MCF 10A (cell line): ENCODE measurements around the gene TNFRSF8. TPM values are rescaled to one million over a fixed set of nuclear protein-coding genes. Genes with fewer than 3 reads are reported as not detected.

ENCODE experiments used
- BruUV-seq: library from RNA; stranded (reverse); fragments of 400-500 nt; replicated peaks from 2 replicates; lab custom pipeline; 2021; lab: Mats Ljungman, UMichigan
- CTCF ChIA-PET: fragments of 300-600 bp; sonication (Branson Sonifier 250); formaldehyde crosslinking; extraction: SDS; loops from one replicate; lab custom pipeline; 2021; ENCODE audit warnings: antibody characterized with exemption, inconsistent platforms; lab: Yijun Ruan, JAX
- POLR2A ChIA-PET: fragments of 300-600, 350-650 bp; sonication (Branson Sonifier 250); formaldehyde crosslinking; extraction: SDS; loops from one replicate; lab custom pipeline; 2020; ENCODE audit warnings: antibody characterized with exemption, inconsistent platforms; lab: Yijun Ruan, JAX
- DNase-seq: peaks from one replicate; pipeline ENCODE4 v3.0.0-alpha.2; 2018; ENCODE audit not compliant: unreplicated experiment
- H3K27ac Mint-ChIP-seq: one replicate; pipeline ENCODE4 v1.8.0; 2022; ENCODE audit warnings: mild to moderate bottlenecking, low read depth, mixed read lengths; ENCODE audit not compliant: unreplicated experiment
- H3K27me3 Mint-ChIP-seq: one replicate; pipeline ENCODE4 v1.8.0; 2022; ENCODE audit warnings: mixed read lengths; ENCODE audit not compliant: insufficient read depth, unreplicated experiment
- H3K36me3 Mint-ChIP-seq: one replicate; pipeline ENCODE4 v1.8.0; 2022; ENCODE audit warnings: mild to moderate bottlenecking, moderate library complexity, mixed read lengths; ENCODE audit not compliant: insufficient read depth, unreplicated experiment
- H3K4me1 Mint-ChIP-seq: one replicate; pipeline ENCODE4 v1.8.0; 2022; ENCODE audit warnings: mixed read lengths; ENCODE audit not compliant: insufficient read depth, unreplicated experiment
- H3K4me3 Mint-ChIP-seq: one replicate; pipeline ENCODE4 v1.8.0; 2022; ENCODE audit warnings: mild to moderate bottlenecking, moderate library complexity, mixed read lengths; ENCODE audit not compliant: unreplicated experiment
- H3K9me3 Mint-ChIP-seq: one replicate; pipeline ENCODE4 v1.8.0; 2022; ENCODE audit warnings: mixed read lengths; ENCODE audit not compliant: unreplicated experiment
- intact Hi-C: fragments of 100-400 bp; cut with micrococcal nuclease; formaldehyde crosslinking; loops from 2 replicates; pipeline ENCODE4 v1.14.1; 2022
- total RNA-seq: library from RNA; stranded (reverse); gene quantifications from 2 replicates; pipeline ENCODE4 v1.2.3, GENCODE V29; 2022
- TF ChIP-seq, protein P1 (sequence below): fragments of 200-600 bp; IDR thresholded peaks from one replicate; pipeline ENCODE4 v1.8.0; 2022; ENCODE audit warnings: antibody characterized with exemption, mild to moderate bottlenecking; ENCODE audit not compliant: unreplicated experiment

The TNFRSF8 gene
- total RNA-seq, 1 experiment from 2014 or later = not detected

DNA sequence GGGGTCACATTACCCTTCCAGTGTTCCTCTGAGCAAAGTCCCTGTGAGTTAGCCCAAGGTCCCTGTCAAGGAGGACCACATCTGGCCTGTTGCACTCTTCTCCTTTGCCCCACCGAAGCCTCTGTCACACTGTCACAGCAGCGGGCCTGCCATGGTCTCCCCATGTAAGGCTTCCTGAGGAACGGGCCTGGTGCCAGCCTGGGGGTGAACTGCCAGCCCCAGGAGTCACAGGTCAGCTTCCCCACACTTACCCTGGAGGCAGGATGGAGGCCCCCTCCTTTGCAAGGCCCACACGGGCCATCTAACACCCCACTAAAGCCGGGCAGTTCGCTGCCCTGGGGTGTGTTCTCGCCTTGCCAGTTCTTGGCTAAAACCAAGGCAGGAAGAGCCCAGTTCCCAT is 117.8 kb downstream of the TNFRSF8 start:
- H3K4me3 Mint-ChIP-seq = no peak overlapping the region
- no peak for DNase-seq
- peaks cover 27% of the 10 kb centered on the region for H3K27me3 Mint-ChIP-seq
- ChIA-PET CTCF (interaction anchor here (1.4 kb wide), 1 partner anchor 56 kb away, joined by 5 read pairs; no protein-coding TSS in a partner anchor), POLR2A (no interaction called here)
- peaks cover 6% of the 10 kb centered on the region for H3K4me1 Mint-ChIP-seq
- H3K9me3 Mint-ChIP-seq = no peaks in the 10 kb centered on the region
- H3K36me3 Mint-ChIP-seq = no peaks in the 10 kb centered on the region
- no TSS peak for BruUV-seq
- TF ChIP-seq, protein P1, sequence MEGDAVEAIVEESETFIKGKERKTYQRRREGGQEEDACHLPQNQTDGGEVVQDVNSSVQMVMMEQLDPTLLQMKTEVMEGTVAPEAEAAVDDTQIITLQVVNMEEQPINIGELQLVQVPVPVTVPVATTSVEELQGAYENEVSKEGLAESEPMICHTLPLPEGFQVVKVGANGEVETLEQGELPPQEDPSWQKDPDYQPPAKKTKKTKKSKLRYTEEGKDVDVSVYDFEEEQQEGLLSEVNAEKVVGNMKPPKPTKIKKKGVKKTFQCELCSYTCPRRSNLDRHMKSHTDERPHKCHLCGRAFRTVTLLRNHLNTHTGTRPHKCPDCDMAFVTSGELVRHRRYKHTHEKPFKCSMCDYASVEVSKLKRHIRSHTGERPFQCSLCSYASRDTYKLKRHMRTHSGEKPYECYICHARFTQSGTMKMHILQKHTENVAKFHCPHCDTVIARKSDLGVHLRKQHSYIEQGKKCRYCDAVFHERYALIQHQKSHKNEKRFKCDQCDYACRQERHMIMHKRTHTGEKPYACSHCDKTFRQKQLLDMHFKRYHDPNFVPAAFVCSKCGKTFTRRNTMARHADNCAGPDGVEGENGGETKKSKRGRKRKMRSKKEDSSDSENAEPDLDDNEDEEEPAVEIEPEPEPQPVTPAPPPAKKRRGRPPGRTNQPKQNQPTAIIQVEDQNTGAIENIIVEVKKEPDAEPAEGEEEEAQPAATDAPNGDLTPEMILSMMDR = no peak
- intact Hi-C loops = no loop called here
- no peak overlapping the region for H3K27ac Mint-ChIP-seq

DNA sequence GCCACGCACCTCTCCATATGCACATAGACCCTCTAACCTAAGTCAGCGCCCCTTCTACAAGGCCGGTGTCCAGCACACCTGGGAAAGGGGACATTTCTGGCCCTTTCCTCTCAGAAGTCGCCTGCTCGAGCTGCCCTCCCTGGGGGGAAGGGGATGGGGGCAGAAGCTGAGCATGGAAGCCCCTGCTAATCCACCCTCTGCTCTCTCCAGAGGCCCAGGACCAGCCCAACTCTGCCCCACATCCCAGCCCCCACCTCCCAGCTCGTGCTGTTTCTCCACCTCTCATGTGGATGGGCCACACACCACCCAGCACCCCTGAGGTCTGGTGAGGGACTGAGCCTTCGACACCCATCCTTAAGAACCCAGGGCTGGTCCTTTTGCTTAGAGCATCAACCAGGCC is 118.5 kb downstream of the TNFRSF8 start:
- BruUV-seq = no TSS peak
- intact Hi-C loops = no loop called here
- CTCF ChIA-PET = interaction anchor here (1.4 kb wide), 1 partner anchor 56 kb away, joined by 5 read pairs; no protein-coding TSS in a partner anchor
- POLR2A ChIA-PET = no interaction called here
- TF ChIP-seq, protein P1 = no peak
- H3K4me3 Mint-ChIP-seq = no peak overlapping the region
- no peaks in the 10 kb centered on the region for H3K9me3 Mint-ChIP-seq
- peaks cover 6% of the 10 kb centered on the region for H3K4me1 Mint-ChIP-seq
- H3K27ac Mint-ChIP-seq = no peak overlapping the region
- H3K36me3 Mint-ChIP-seq = no peaks in the 10 kb centered on the region
- H3K27me3 Mint-ChIP-seq = peaks cover 27% of the 10 kb centered on the region
- DNase-seq = no peak

DNA sequence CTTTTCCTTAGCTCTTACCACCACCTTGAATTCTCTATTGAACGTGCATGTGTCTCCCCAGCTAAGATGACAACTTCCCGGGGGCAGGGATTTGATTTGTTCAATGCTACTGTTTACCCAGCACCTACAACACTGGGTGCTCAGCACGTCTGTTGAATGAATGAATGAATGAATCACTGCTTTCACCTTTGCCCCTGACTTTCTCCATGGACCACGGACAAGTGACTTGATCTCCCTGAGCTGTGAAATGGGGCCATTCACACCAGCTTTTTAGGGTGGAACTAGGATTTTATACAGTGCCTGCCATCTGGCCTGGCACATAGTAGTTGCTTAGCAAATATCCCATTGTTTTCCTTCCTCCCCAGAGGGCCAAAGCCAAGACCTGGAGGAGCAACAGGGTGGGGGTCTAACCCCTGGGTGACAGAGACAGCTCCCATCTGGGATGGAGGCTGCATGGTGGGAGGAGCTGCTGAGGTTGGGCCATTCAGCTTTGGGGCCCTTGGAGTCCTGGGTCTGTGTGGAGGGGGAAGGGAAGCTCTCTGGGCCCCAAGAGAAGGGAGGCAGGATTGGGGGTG is 119.4 kb downstream of the TNFRSF8 start:
- Mint-ChIP-seq H3K27me3 (peaks cover 34% of the 10 kb centered on the region), H3K4me1 (peaks cover 6% of the 10 kb centered on the region), H3K4me3 (no peak overlapping the region), H3K36me3 (no peaks in the 10 kb centered on the region), H3K9me3 (no peaks in the 10 kb centered on the region), H3K27ac (no peak overlapping the region)
- POLR2A ChIA-PET = interaction anchor here (1.0 kb wide), 1 partner anchor 9 kb away, joined by 4 read pairs; no protein-coding TSS in a partner anchor
- CTCF ChIA-PET = interaction anchor here (0.7 to 1.4 kb wide), 3 partner anchors 46 to 57 kb away, joined by 3 to 5 read pairs (median 3); no protein-coding TSS in a partner anchor
- intact Hi-C loops = no loop called here
- TF ChIP-seq, protein P1 = no peak
- no peak for DNase-seq
- BruUV-seq = no TSS peak

- peaks cover 36% of the 10 kb centered on the region for H3K27me3 Mint-ChIP-seq
- H3K9me3 Mint-ChIP-seq = no peaks in the 10 kb centered on the region
- H3K27ac Mint-ChIP-seq = no peak overlapping the region
- DNase-seq = no peak
- H3K4me3 Mint-ChIP-seq = no peak overlapping the region
- H3K36me3 Mint-ChIP-seq = no peaks in the 10 kb centered on the region
- CTCF ChIA-PET = interaction anchor here (0.6 to 1.1 kb wide), 4 partner anchors 26 to 144 kb away, joined by 3 to 5 read pairs (median 3); no protein-coding TSS in a partner anchor
- POLR2A ChIA-PET = interaction anchor here (0.6 kb wide), 1 partner anchor 187 kb away, joined by 4 read pairs; no protein-coding TSS in a partner anchor
- TF ChIP-seq, protein P1 = no peak
- peaks cover 5% of the 10 kb centered on the region for H3K4me1 Mint-ChIP-seq
- BruUV-seq = no TSS peak
- intact Hi-C loops = no loop called here
These were observed 120.1 kb downstream of the TNFRSF8 start for GRCh38 chr1:12183095-12183794.
